CD4-positive, alpha-beta T cell treated with Interferon alpha-2 for 1 hour (primary cell): ENCODE results near the gene UTF1.

Source experiments
- DNase-seq, 2 donors: peaks; one replicate each; pipeline ENCODE4 v3.0.0-alpha.2; 2020 to 2022

Gene UTF1

DNA sequence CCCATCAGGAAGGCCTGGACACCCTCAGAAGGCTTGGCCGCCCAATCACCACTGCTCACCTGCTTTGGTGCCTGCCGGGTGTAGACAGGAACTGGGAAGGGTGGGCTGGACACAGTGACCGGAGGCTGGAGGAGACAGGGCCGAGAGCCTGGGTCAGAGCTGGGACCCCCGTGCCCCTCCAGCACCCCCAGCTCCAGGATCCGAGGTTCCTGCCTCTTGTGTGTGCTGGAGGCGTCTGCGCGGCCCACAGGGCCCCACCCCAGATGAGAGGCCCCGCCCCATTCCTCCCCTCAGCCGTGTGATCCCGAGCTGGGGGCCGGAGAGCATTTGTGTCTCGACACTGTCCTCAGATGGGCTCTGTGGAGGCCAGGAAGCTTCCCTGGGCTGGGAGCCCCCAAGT lies 37.3 kb downstream of the UTF1 start:
- no peak for DNase-seq

DNA sequence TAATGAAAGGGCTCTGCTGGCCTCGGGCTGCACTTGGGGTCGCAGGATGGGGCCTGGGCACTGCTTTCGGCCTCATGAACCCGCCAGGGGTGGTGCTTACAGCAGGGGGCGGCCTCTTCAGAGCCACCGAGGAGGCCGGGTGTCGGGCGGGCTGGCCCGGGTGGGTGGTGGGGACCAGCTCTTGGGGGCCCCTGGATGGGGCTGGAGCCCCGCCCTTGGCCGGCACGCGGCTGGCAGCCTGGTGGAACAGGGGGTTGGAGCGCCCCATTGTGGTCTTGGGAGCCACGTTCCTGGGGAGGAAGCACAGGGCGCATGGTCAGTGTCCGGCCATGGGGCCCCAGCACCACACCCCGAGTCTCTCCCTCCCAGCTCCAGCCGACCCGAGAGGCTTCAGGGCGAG lies 37.8 kb downstream of the UTF1 start:
- DNase-seq, result no peak

DNA sequence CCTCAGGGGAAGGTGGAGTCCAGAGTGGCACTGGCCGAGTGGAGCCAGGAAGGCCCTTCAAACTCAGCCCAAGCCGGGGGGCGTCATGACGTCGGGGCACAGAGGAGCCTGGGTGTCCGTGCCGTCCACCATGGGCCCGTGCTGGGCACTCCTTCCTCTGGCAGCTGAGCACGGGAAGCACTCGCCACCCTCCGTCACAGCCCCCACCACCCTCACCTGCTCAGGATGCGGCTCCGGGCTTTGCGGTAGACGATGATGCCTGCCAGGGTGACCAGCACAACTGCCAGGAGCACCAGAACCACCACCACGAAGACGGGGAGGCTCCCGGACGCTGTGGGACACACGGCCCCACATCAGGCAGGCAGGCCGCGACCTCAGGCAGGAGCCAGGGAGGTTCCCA lies 38.5 kb downstream of the UTF1 start:
- no peak for DNase-seq

GRCh38 chr10:133269367-133269766 lies 39.4 kb downstream of the UTF1 start:
- DNase-seq, result no peak

DNA sequence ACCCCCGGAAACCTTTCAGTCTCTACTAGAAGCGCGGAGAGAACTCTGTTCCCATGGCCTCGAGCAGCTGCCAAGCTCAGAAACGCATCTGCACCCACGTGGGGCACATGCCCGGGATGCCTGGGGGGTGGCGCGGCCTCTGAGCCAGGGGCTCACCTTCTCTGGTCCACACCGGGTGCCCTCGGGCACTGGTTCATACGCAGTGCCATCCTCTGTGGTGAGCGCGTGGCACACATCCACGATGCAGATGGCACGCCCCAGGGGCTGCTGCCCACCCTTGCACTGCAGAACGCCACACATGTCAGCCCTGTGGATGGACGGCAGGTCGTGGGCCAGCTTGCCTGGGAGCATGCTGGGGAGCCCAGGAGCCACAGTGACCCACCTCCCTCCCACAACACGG lies 40.2 kb downstream of the UTF1 start:
- no peak for DNase-seq

DNA sequence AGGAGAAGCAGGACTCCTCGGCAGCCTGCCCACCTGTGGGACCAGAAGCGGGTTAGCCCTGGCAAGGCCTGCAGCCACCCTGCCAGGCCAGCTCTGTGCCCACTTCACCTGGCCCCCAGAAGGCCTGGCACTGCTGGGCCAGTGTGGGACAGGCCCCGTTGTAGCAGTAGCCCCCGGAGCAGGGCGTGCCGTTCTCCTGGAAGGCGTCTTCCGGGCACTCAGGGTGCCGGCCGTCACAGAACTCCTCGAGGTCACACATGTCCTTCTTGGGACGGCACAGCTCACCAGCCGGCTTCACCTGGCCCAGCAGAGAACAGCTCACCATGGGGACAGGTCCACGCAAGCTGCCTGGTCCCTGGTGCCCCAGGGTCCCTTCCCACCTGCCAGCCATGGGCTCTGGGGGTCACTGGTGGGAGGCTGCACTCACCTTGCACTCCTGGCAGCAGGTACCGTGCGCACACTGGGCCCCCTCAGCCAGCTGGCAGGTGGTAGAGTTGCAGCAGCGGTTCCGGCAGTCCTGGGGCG lies 40.8 kb downstream of the UTF1 start:
- no peak for DNase-seq

GRCh38 chr10:133271521-133272300 lies 41.7 kb downstream of the UTF1 start:
- no peak for DNase-seq

DNA sequence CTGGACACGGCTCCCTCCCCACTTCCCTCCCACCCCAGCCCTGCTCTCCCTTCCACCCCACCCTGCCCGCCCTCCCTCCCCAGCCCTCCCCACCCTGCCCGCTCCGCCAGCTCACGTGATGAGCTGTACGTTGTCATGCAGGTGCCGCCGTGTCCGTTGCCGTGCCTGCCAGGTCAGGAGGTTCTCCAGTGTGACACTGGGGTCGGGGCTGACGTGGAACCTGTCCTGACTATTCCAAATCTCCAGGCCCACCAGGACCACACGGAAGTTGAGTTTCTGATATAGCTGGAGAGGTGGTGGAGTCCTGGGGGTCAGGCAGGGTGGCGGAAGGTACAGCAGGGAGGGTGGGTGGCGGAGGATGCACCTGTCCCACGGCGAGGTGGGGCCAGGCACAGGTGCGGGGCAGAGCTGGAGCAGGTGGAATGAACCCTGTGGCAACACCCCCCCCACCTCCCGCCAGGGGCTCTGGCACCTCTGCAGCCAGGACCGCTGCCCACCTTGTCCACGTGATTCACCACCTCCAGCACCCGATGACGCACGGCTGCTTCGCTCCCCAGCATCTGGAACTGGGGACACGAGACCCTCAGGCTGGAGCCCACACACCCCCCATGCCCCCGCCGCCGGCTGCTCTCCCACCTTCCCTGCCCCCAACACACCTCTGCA lies 42.4 kb downstream of the UTF1 start:
- no peak for DNase-seq

GRCh38 chr10:133272964-133273420 lies 43.0 kb downstream of the UTF1 start:
- no peak for DNase-seq

DNA sequence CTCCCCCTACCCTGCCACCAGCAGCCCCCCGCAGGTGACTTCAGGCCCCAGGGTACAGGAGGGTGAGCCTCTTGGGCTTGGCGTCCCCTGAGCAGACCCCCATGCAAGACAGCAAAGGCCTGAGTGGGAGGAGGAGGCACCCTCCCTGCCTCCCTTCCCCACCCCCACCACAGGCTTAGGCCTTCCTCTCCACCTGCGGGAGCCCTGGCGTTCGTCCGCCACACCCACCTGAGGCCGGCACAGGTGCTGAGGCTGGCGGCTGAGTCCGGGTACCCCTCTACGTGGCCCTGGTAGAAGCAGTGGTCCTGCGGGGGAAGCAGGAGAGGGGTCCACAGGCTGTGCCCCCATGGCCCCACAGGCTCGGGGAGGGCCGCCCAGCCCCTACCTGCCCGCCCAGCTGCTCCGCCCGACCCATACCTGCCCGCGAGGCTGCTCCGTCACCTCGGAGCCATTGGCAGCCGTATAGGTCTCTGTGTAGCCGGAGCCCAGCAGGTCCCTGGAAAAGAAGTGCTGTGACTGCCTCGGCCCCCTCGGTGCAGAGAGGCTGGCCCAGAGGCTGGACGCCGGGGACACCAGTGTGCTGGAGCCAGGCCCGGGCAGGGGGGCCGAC lies 43.6 kb downstream of the UTF1 start:
- no peak for DNase-seq

GRCh38 chr10:133274751-133275683 lies 45.0 kb downstream of the UTF1 start:
- peak; percentile 85 to 90 for DNase-seq

DNA sequence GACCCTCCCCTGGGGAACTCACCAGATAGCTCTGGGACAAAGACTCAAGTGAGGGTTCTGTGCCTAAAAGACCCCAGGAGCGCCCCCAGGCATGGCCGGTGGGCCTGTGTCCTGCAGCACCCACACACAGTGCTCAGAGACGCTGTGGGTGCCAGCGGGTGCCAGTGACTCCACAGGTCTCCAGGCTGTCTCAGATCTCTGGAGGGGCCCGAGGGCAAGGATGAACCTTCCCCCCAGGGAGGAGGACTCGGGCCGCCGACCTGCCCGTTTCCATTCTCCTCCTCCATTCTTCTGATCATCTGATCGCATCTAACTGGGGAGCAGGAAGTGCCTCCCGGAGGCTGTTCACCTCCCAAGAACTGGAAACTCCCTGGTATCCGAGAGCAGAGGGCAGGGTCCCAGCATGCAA lies 45.7 kb downstream of the UTF1 start:
- DNase-seq, result peak; percentile 65 to 66

- no peak for DNase-seq
These were observed 46.0 kb downstream of the UTF1 start for GRCh38 chr10:133276100-133276434.

DNA sequence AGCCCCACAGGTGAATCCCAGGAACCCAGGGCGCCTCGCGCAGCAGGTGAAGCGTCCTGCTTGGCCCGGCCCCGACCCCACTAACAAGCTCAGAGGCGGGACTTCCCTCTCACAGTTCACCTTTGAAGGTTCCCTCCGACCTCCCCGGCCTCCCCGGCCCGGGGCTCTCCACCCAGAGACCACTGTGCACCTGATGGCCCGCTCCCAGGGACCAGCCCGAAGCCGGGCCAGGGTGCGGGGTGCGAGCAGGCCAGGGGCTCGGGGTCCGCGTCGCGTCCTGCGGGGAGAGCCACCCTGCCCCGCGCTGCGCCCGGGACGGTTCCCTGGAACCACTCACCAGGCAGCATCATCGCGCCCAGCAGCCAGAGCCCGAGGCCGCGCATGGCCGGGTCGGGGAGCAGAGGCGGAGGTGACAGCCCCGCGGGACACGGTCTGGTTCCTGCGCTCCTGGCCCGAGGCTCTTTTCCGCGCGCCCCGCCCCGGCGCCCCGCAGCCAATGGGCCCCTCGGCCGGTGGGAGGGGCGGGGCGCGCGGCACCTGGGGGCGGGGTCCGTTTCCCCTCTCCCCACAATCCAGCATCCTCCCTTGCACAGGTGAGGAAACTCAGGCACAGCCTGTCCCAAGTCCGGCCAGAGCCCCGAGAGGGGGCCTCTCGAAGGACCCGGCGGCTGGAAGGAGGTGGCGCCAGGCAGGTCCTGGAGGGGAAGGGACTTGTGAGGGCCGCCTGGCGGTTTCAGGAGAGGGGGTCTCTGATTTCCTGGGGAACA lies 46.6 kb downstream of the UTF1 start, which contains the start of gene ADAM8:
ADAM8 (minus strand) TSS at position 434 of the 767 bp plus-strand sequence; CDS start at position 383, 51 bp downstream.
- peak; percentile 67 to 79 for DNase-seq

GRCh38 chr10:133277277-133277992 lies 47.4 kb downstream of the UTF1 start:
- no peak for DNase-seq

DNA sequence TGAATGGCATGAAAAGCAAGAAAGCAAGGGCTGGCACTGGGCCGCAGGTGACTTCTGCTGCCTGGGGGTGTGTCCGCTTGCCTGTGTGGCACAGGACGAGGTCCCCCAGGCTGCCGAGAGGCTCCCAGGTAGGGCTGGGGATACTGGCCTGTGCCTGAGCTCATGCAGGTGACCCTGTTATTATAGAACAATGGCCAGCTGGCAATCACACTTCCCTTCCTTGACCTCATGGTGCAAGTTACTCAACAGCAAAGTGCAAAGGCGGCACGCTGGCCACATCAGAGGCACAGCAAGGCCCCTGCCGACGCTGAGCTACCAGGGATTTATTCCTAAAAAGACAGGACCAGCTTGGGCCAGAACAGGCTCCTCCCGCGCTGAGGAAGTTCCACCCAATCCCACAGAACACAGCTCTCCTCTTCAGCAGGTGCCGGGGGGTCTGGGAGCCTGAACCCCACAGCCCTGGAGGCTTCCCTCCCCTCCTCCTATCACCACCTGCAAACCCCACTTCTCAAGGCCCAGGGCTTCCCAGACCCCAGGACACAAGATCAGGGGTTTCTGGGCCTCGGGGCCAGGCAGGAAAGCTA lies 48.1 kb downstream of the UTF1 start:
- DNase-seq, result no peak

DNA sequence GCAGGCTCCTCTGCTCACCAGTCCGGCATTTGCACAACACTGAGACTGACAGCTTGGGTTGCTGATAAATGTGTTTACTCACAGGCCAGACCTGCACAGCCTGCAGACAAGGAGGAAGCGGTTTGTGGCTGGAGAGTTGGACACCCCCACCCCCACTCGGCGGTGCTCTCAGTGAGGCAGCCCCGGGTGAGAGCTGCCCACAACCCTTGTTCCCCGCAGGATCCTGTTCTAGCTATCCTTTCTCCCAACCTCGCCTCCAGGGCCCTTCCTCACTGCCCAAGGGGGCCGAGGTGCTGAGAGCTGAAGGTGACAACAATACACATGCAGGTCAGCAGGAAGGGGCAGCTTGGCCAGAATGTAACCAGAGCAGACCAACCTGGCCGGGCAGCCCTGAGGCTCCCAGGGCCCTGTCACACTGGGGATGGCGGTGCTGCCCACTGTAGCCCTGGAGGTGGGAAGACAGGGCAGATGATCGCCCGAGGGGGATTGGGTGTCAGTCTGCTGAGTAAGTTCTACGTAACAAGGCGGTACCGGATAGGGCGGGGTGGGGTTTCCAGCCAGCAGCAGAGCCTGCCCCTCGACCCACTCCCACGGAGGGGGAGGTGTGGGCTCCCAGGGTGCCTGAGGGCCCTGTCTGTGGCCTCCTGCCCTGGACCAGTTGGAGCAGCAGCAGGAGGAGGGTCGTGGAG lies 48.7 kb downstream of the UTF1 start:
- peak; percentile 83 to 84 for DNase-seq

DNA sequence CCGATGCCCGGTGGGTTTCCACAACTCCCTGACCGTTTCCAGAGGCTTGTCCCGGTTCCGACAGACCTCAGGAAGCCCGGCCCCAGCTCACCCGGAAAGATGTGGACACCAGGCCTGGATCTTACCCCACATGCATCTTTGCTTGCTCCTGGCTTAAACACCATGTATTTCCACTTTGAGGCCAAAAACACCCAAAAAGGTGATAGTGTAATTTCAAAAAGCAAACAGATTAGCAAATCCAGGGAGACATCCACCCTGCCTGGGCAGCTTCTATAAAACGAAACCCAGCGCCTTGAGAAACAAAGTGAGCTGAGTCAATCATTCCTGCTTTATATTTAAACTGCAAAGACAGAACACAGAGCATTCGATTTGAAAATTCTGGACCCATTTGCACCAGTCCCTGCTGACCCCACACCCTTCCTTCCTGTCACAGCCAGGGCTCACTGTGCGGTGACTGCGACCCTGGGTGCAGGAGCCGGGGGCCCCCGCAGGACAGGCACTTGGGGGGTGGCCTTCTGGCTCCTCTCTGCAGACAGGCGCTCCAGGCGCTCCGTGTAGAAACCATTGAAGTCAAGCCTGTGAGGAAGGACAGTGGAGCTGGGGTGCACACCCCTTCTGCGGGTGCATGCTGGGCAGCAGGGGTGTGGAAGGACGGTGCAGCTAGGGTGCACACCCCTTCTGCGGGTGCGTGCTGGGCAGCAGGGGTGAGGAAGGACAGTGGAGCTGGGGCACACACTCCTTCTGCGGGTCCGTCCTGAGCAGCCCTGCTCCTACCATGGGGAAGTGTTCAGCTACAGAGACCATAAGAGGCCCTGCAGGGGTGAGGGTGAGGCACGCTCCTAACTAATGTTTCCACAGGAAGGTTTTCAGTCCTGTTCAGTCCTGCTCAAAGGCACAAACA lies 49.6 kb downstream of the UTF1 start:
- no peak for DNase-seq
